ENCODE measurements around the gene ZNF644.

Gene ZNF644

GRCh38 chr1:91020967-91021685 lies 709 bp downstream of the ZNF644 start:
- DNase-seq, result no peak

GRCh38 chr1:91020486-91020885 lies 1.3 kb downstream of the ZNF644 start:
- DNase-seq, result no peak

GRCh38 chr1:91018006-91018405 lies 3.8 kb downstream of the ZNF644 start:
- DNase-seq, result no peak

- no peak for DNase-seq
These were observed 5.9 kb downstream of the ZNF644 start for GRCh38 chr1:91015794-91016550.

GRCh38 chr1:91015358-91015780 lies 6.5 kb downstream of the ZNF644 start:
- no peak for DNase-seq

GRCh38 chr1:91014475-91014874 lies 7.4 kb downstream of the ZNF644 start:
- DNase-seq, result no peak

- DNase-seq, result no peak
These were observed 8.5 kb downstream of the ZNF644 start for GRCh38 chr1:91013302-91013701.

GRCh38 chr1:91012196-91012595 lies 9.6 kb downstream of the ZNF644 start:
- DNase-seq, result no peak

GRCh38 chr1:91011726-91012125 lies 10.1 kb downstream of the ZNF644 start:
- DNase-seq, result no peak

GRCh38 chr1:91007827-91008226 lies 14.0 kb downstream of the ZNF644 start:
- DNase-seq, result no peak

GRCh38 chr1:91007092-91007491 lies 14.7 kb downstream of the ZNF644 start:
- DNase-seq, result no peak

GRCh38 chr1:91006113-91006908 lies 15.5 kb downstream of the ZNF644 start:
- no peak for DNase-seq

- DNase-seq, result no peak
These were observed 16.6 kb downstream of the ZNF644 start for GRCh38 chr1:91005285-91005684.

- DNase-seq, result no peak
These were observed 17.7 kb downstream of the ZNF644 start for GRCh38 chr1:91004145-91004544.

- no peak for DNase-seq
These were observed 25.0 kb downstream of the ZNF644 start for GRCh38 chr1:90996742-90997413.

GRCh38 chr1:90995311-90995894 lies 26.4 kb downstream of the ZNF644 start:
- DNase-seq, result no peak

- no peak for DNase-seq
These were observed 27.4 kb downstream of the ZNF644 start for GRCh38 chr1:90994461-90994860.

- no peak for DNase-seq
These were observed 28.6 kb downstream of the ZNF644 start for GRCh38 chr1:90993245-90993644.

- no peak for DNase-seq
These were observed 31.1 kb downstream of the ZNF644 start for GRCh38 chr1:90990779-90991178.

- DNase-seq, result no peak
These were observed 31.8 kb downstream of the ZNF644 start for GRCh38 chr1:90989990-90990389.

- DNase-seq, result no peak
These were observed 32.5 kb downstream of the ZNF644 start for GRCh38 chr1:90989302-90989701.

- DNase-seq, result no peak
These were observed 34.0 kb downstream of the ZNF644 start for GRCh38 chr1:90987841-90988240.

GRCh38 chr1:90986953-90987352 lies 34.9 kb downstream of the ZNF644 start:
- DNase-seq, result no peak
